Suprapubic skin (tissue), 4 donors: ENCODE data around the gene WASF2. TPM values are rescaled to one million over a fixed set of nuclear protein-coding genes. Genes with fewer than 3 reads are reported as not detected.
A peak's percentile ranks its signal among the peaks of the same experiment; 100 is the strongest.
"Not testable (repeated sequence)": the region's sequence is repeated elsewhere in the genome, so short reads cannot be mapped to it uniquely, and the experiment has no call there.

Source experiments
- DNase-seq, 2 donors: peaks; one replicate each; pipeline ENCODE4 v3.0.0-alpha.2; 2019; ENCODE audit warnings: low spot score in 2 of 2
- H3K27ac ChIP-seq: fragments of 200-600 bp; sonication (generic); one replicate; pipeline ENCODE4 v1.5.1; 2019
- H3K27me3 ChIP-seq: fragments of 200-600 bp; sonication (generic); one replicate; pipeline ENCODE4 v1.5.1; 2019
- H3K36me3 ChIP-seq: fragments of 200-600 bp; sonication (generic); one replicate; pipeline ENCODE4 v1.5.1; 2019
- H3K4me1 ChIP-seq: fragments of 200-600 bp; sonication (generic); one replicate; pipeline ENCODE4 v1.5.1; 2019
- H3K4me3 ChIP-seq: fragments of 200-600 bp; sonication (generic); one replicate; pipeline ENCODE4 v1.5.1; 2019; ENCODE audit warnings: mild to moderate bottlenecking
- H3K9me3 ChIP-seq: fragments of 200-600 bp; sonication (generic); one replicate; pipeline ENCODE4 v1.5.1; 2019
- EP300 ChIP-seq: sonication (generic); formaldehyde crosslinking; IDR thresholded peaks from one replicate; pipeline ENCODE4 v1.6.1; 2017; ENCODE audit warnings: antibody characterized with exemption
- POLR2A ChIP-seq, 2 donors: fragments of 450-650 bp; IDR thresholded peaks; one replicate each; pipeline ENCODE4 v1.6.1; 2017; ENCODE audit warnings: antibody characterized with exemption in 2 of 2, mild to moderate bottlenecking in 2 of 2, moderate library complexity in 2 of 2
- POLR2AphosphoS5 ChIP-seq, 3 donors: sonication (generic); formaldehyde crosslinking; IDR thresholded peaks; one replicate each; pipeline ENCODE4 v1.6.1; 2017; ENCODE audit warnings: antibody characterized with exemption in 3 of 3
- WGBS: methylation state at CpG from one replicate; pipeline ENCODE4 v1.1.5; 2018; 5-methylcytosine and 5-hydroxymethylcytosine counted together
- total RNA-seq, 4 donors: library from RNA; depleted of rRNA; stranded (reverse); fragments of >200 nt; gene quantifications; one replicate each; pipeline ENCODE4 v1.1.0, GENCODE V29; 2016
- TF ChIP-seq, protein P1 (sequence below), 2 donors: fragments of 200-600 bp in 1 of 2; fragments of 450-650 bp in 1 of 2; sonication (generic) in 1 of 2; IDR thresholded peaks; one replicate each; pipeline ENCODE4 v1.5.1; 2016 to 2019; ENCODE audit warnings: antibody characterized with exemption in 2 of 2, mild to moderate bottlenecking in 1 of 2, moderate library complexity in 1 of 2

WASF2 gene
- total RNA-seq, 4 donors from 2014 or later = 69.0 to 96.0 (median 90.4) TPM

DNA sequence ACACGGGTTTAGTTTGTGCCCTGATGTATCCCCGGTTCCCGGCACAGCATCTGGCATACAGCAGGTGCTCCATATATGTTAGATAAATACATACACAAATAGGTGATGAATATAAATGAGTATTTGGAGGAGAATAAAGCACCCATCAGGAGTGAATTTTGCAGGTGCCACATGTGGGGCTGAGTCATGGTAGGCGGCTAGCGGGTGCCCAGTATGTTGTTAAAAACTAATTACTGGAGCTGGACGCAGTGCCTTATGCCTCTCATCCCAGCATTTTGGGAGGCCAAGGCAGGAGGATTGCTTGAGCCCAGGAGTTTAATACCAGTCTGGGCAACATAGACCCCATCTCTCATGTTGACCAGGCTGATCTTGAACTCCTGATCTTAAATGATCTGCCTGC, 16.7 kb upstream of the WASF2 start:
- 73% methylated on average over 6 of the region's 6 CpGs for WGBS
- H3K4me3 ChIP-seq = no peak overlapping the region
- peaks cover 43% of the 10 kb centered on the region for H3K4me1 ChIP-seq
- H3K27me3 ChIP-seq = no peaks in the 10 kb centered on the region
- H3K36me3 ChIP-seq = no peaks in the 10 kb centered on the region
- H3K27ac ChIP-seq = no peak overlapping the region
- DNase-seq = no peak
- H3K9me3 ChIP-seq = no peaks in the 10 kb centered on the region
- TF ChIP-seq, protein P1, sequence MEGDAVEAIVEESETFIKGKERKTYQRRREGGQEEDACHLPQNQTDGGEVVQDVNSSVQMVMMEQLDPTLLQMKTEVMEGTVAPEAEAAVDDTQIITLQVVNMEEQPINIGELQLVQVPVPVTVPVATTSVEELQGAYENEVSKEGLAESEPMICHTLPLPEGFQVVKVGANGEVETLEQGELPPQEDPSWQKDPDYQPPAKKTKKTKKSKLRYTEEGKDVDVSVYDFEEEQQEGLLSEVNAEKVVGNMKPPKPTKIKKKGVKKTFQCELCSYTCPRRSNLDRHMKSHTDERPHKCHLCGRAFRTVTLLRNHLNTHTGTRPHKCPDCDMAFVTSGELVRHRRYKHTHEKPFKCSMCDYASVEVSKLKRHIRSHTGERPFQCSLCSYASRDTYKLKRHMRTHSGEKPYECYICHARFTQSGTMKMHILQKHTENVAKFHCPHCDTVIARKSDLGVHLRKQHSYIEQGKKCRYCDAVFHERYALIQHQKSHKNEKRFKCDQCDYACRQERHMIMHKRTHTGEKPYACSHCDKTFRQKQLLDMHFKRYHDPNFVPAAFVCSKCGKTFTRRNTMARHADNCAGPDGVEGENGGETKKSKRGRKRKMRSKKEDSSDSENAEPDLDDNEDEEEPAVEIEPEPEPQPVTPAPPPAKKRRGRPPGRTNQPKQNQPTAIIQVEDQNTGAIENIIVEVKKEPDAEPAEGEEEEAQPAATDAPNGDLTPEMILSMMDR (IDR thresholded peaks at IDR 0.05) = no peak
- no peak for TF ChIP-seq POLR2AphosphoS5 (IDR thresholded peaks at IDR 0.05)
- TF ChIP-seq EP300 = no peak
- TF ChIP-seq POLR2A (IDR thresholded peaks at IDR 0.05) = no peak

DNA sequence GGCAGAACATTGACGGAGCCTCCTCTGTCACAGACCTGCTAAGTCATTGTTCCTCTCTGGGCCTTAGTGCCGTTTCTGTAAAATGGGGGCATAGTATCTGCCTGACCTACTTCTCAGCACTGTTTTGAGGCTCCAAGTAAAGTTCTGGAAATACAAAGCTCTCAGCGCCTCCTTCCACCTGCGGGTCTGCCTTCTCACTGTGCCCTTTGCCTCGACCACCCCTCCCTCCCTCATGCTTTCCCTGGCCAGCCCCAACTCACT, 15.4 kb upstream of the WASF2 start:
- no peaks in the 10 kb centered on the region for H3K27me3 ChIP-seq

DNA sequence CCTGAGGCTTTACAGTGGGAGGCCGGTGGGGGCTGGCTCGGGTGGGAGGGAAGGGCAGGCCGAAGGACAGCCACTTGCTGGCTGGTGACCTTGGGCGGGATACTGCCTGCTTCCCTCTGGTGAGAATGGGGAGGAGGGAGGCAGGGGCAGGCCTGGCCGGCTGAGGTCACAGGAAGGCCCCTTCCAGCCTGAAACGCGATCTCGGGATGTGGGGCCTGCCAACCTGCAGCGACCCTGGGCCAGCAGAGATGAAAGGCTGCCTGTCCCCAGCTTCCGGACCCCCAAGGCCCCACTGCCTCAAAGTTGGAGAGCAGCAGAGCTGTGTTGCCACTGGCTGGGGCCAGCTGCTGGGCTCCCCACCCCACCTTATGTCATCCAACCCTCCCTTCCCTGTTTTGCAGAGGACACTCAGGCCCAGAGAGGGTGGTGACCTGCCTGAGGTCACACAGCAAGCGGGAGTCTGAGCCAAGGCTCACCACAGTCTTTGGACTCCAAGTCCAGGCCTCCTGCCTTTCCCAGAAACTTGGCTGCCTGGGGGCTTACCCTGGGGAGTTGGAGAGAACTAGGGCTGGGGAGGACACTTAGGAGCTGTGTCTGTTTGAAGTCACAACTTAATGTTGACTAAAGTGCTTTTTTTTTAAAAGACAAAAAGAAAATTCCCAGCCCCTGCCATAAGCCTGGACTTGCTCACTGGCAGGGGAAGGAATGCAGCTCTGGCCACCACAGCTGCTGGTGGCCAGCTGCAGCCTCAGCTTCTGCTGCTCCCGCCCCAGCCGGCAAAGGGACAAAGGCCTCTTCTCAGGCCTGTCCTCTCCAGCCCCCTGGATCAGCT, 14.8 kb upstream of the WASF2 start:
- TF ChIP-seq POLR2AphosphoS5 (IDR thresholded peaks at IDR 0.05) = no peak
- no peak for TF ChIP-seq POLR2A (IDR thresholded peaks at IDR 0.05)
- no peak for TF ChIP-seq EP300
- TF ChIP-seq, protein P1 (IDR thresholded peaks at IDR 0.05) = no peak
- no peaks in the 10 kb centered on the region for H3K27me3 ChIP-seq
- H3K27ac ChIP-seq = peak overlapping the region; percentile 93
- DNase-seq = peak; percentile 78 to 88
- 11% methylated on average over 8 of the region's 13 CpGs for WGBS
- no peaks in the 10 kb centered on the region for H3K9me3 ChIP-seq
- H3K4me1 ChIP-seq = peaks cover 40% of the 10 kb centered on the region
- H3K36me3 ChIP-seq = no peaks in the 10 kb centered on the region
- peak overlapping the region; percentile 23 for H3K4me3 ChIP-seq

More for the DNA sequence above, 15.4 kb upstream of the WASF2 start:
- Histone ChIP-seq H3K4me1 (peaks cover 43% of the 10 kb centered on the region), H3K9me3 (no peaks in the 10 kb centered on the region), H3K36me3 (no peaks in the 10 kb centered on the region), H3K4me3 (no peak overlapping the region), H3K27ac (peak overlapping the region; percentile 93)
- DNase-seq = no peak
- no peak for TF ChIP-seq POLR2A (IDR thresholded peaks at IDR 0.05)
- TF ChIP-seq POLR2AphosphoS5 (IDR thresholded peaks at IDR 0.05) = no peak
- WGBS = 43% methylated on average over 5 of the region's 5 CpGs

DNA sequence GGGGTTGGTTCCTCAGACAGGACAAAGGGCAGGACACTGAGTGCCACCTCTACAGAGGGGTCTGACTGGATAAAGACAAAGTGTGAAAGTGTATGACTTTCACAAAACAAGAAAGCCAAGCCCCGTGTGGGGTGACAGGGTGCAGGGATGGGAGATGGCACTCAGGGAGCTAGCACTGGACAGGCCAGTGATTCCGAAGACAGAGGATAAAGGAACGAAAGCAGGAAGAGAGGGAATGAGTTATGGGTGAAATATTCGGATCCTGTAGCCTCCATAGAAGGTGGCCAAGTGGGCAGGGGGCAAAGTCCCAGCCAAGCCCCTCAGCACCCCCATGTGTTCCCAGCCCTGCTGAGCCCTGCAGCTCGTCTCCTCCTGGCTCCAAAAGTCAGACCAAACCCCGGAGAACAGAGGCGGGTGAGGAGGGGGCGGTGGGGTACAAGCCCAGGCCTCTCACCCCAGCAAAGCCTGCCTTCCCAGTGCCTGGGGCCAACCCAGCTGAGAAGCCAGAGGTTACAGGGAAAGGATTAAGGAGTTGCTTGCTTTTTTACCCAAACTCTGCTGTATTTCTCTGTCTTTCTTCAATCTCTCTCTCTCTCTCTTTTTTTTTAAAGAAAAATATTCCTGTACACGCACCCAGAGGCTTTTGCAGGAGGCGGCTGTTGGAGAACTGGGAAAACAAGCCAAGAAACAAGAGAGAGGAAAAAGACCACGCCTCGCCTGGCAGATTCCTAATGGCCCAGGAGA, 14.0 kb upstream of the WASF2 start:
- Histone ChIP-seq H3K27me3 (no peaks in the 10 kb centered on the region), H3K4me3 (peak overlapping the region; percentile 23), H3K27ac (peak overlapping the region; percentile 93), H3K36me3 (no peaks in the 10 kb centered on the region), H3K9me3 (no peaks in the 10 kb centered on the region), H3K4me1 (peaks cover 32% of the 10 kb centered on the region)
- TF ChIP-seq POLR2A (IDR thresholded peaks at IDR 0.05) = no peak
- TF ChIP-seq EP300 = no peak
- TF ChIP-seq, protein P1 (IDR thresholded peaks at IDR 0.05) = no peak
- TF ChIP-seq POLR2AphosphoS5 (IDR thresholded peaks at IDR 0.05) = no peak
- DNase-seq = no peak
- 17% methylated on average over 12 of the region's 12 CpGs for WGBS

DNA sequence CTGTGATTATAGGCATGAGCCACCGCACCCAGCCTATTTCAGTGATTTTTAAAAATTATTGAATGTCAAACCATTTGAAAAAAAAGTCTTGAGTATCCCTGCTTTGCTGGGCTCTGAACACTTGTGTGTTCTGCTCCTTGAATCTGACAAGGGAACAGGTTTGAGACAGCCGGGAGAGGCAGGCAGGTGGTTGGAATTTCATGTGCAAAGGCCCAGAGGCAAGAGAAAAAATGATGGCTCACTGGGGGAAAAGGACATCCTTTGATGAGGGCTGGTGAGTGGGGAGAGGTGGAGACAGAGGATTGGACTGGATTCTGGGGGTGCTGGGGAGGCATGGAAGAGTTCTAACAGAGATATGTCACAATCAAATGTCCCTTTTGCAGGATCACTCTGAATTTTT, 13.1 kb upstream of the WASF2 start:
- WGBS = 81% methylated on average over 2 of the region's 2 CpGs
- Histone ChIP-seq H3K4me1 (peaks cover 26% of the 10 kb centered on the region), H3K27ac (no peak overlapping the region), H3K27me3 (no peaks in the 10 kb centered on the region), H3K9me3 (no peaks in the 10 kb centered on the region), H3K4me3 (no peak overlapping the region), H3K36me3 (no peaks in the 10 kb centered on the region)
- DNase-seq = no peak
- no peak for TF ChIP-seq EP300
- TF ChIP-seq, protein P1 (IDR thresholded peaks at IDR 0.05) = no peak

DNA sequence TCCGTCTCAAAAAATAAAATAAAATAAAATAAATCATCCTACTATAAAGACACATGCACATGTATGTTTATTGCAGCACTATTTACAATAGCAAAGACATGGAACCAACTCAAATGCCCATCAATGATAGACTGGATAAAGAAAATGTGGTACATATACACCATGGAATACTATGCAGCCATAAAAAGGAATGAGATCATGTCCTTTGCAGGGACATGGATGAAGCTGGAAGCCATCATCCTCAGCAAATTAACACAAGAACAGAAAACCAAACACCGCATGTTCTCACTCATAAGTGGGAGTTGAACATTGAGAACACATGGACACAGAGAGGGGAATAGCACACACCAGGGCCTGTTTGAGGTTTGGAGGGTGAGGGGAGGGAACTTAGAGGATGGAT, 11.2 kb upstream of the WASF2 start:
- H3K9me3 ChIP-seq, H3K27ac ChIP-seq, DNase-seq, H3K4me3 ChIP-seq, H3K36me3 ChIP-seq, H3K27me3 ChIP-seq: not testable (repeated sequence)
- peaks cover 36% of the 10 kb centered on the region for H3K4me1 ChIP-seq
- 89% methylated on average over 2 of the region's 2 CpGs for WGBS
